ENCODE measurements around the gene MTRF1.

The MTRF1 gene

DNA sequence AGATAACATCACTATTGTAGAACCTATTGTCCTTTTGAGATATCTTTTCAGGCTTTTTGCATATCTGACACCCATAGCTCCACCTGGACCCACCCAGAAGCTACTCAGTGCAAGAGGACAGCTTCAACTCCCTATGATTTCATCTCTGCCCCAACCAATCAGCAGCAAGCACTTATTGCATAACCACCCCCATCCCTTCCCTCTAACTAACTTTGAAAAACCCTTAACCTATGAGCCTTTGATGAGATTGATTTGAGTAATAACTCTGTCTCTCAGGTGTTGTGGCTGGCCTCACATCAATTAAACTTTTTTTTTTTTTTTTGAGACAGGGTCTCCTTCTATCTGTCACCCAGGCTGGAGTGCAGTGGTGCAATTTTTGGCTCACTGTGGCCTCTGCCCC, 13.4 kb upstream of the MTRF1 start:
- DNase-seq = no peak

DNA sequence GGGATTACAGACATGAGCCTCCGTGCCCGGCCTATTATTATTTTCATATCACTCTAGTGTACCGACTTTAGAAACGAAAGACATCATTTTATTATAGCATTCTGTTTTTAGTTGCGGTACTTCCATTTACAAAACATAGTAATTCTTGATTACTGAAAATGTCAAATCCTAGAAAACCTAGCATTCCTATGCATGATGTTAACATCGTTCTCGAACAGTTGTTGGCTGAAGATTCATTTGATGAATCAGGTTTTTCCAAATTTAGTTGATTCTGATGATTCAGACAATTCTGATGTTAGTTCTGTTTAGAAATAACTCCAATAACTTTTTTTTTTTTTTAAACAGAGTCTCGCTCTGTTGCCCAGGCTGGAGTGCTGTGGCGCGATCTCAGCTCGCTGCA, 11.5 kb upstream of the MTRF1 start:
- DNase-seq = no peak

DNA sequence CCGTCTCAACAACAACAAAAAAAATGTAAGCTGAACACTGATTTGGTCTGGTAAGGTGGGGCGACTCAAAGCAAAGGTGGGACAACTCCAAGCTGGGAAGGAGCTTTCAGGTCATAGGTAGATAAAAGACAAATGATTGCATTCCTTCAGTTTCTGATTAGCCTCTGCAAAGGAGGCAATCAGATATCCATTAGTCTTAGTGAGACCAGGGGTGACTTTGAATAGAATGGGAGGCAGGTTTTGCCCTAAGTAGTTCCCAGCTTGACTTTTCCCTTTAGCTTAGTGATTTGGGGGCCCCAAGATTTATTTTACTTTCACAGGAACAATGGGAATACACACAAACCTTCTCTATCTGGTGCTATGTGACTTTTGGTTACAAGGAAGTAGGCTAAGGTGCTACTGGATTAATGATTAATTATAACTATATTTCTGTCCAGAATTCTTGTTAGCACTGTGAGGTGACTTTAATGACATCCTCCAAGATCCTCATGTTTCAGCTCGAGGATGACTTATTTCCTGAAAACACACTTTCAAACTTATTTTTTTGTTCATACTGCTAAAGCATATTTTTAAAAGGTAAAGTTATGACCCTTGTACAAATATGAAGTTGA, 10.6 kb upstream of the MTRF1 start:
- no peak for DNase-seq

DNA sequence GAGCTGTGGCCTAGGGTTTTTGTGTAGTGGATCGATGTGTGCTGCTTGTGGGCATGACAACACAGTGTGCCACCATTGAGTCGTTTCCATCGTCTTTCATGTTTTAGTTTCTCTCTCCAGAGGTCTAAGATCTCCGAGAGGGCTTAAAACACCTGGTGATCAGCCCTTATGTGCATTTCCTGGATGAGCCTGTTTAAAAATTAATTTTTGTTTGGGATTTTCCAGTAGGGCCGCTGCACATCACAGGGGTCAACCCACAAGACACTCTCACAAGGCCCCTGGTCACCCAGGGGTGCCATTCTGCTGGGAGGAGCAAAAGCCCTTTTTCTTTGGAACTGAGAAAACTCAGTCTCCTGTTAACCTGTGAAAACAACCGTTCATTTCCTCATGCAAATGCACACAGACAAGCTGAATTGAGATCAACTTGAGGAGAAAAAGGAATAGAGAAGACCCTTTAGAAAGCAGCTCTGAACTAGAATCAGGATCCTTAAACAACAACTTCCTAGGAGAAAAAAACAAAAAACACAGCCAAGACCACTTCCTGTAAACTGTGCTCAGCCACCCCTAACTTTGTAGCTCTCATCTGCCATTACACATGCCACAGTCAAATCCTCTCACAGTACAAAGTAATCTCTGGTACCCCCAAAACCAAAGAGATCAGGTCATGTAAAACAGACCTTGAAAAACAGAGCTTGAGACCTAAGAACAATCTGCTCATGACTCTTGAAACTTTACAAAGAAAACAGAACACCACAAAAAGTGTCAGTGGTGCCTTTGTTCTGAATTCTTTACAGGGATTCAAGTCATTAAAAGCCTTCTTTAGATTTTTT, 8.3 kb upstream of the MTRF1 start:
- no peak for DNase-seq

DNA sequence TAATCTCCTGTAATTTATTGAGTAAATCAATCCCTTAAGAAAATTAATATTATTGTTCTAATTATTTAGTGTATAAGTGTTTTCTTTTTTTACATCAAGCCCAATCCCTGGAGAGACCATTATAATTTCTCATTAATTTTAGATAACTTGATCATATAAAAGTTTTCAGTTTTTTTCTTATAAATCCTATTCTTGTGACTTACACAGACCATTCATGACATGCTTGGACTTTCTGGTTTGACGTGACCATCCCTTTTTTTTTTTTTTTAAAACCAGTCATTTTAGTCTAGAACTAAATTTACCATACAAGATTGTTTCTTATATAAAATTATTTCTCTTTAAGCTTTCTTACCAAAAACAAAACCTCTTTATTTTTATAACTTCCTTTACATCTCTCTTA, 5.4 kb upstream of the MTRF1 start:
- DNase-seq = no peak

DNA sequence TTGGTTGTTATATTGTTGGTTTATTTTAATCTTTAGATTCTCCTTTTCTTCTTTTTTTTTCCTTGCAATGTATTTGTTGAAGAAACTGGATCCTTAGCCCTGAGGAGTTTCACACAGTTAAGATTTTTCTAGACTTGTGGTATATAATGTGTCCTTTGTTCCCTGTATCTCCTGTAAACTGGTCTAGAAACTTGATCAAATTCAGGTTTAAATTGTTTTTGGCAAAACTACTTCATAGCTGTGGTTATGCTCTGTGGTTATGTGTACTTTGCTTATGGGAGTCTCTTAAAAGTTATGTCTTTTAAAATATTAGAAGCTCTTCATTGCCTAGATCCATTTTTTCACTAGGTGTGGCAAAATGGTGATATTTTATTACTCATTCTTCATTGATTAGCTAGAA, 3.7 kb upstream of the MTRF1 start:
- no peak for DNase-seq

DNA sequence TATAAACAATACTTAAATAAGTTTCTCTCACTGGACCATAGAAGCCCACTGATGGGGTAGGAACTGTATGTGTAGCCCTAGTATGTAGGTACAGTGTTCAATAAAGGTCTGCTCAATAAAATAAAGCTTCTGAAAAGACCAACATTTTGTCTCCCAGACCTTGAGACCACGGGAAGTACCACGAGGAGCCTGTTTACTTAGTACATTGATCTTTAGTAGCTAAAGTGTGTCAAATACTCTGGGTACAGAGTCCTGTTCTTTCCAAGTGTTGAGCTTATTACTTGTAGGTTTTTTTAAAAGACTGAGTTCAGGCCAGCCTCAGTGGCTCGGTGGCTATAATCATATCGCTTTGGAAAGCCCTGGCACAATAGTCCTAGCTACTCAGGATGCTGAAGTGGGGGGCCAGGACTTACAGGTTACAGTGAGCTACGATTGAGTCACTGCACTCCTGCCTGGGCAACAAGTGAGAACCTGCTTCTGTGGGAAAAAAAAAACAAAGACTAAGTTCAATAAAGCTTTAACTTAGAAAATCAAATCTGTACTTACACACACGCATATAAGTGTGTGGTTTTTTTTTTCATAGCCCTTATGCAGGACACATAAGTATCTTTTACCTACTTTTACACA, 3.4 kb downstream of the MTRF1 start:
- DNase-seq = no peak

DNA sequence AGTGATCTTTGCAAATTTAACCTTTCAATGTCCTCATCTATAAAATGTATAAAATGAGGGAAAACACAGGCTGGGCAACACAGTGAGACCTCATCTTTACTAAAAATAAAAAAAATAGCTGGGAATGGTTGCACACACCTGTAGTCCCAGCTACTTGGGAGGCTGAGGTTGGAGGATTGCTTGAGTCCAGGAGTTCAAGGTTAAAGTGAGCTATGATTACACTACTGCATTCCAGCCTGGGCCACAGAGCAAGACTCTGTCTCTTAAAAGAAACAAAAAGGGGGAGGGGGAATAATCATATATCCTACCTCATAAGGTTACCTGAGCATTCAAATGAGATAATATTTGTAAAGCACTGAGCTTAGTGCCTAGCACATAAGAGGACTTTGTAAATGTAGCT, 5.8 kb downstream of the MTRF1 start:
- DNase-seq = no peak

DNA sequence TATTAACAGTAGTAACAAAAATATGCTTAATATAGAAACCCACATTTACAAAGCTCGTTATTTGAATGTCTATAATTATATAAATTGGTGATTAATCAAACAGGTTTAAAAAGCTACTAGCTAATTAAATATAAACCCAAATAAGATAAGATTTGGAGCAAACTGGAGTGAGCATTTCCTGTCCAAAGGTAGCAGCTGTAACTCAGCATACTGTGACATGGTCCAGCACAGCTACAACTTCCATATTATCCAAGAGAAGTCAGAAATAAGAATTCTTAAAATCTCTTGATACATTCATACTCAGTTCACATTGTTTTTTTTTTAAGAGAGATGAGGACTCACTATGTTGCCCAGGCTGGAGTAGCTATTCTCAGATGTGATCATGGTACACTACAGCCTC, 8.5 kb downstream of the MTRF1 start:
- DNase-seq = no peak

DNA sequence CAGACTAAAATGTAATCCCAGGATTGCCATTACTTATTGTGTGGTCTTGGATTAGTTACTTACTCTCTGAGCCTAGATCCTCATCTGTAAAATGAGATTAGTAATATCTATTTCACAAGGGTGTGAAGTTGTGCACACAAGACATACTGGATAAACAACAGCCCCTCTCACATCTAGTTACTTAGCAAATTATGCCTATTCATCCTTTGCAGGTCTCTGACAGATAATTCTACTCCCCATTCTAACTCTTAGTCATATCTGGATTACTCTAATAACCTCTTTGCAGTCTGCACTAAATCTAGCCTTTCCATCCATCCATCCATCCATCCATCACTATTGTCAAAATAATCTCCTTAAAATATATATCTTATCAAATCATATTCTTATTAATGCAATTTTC, 12.4 kb downstream of the MTRF1 start:
- DNase-seq = no peak

DNA sequence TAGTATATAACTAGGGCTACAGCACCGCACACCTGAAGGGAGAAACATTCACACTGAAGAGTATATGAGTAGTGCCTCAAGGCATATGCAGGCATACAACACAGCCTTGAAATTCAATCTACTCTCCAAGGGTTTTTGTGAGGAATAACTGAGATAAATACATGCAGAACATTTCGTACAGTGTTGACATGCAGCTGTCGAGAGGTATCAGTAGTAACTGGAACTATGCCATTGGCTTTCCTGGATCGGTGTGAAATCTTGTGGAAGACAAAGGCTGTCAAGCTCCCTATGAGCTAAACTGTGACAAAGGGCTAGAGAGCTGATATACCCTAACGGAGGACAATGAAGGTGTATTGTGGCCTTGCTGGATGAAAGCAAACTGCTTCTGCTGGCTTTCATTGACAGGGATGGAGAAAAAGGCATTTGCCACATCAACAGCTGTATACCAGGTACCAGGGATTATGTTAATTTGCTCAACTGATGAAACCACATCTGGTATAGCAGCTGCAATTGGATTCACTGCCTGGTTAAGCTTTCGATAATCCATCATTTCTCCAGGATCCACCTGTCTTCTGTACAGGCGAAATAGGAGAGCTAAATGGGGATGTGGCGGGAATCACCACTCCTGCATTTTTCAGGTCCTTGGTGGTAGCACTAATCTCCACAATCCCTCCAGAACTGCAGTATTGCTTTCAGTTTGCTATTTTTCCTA, 16.3 kb downstream of the MTRF1 start:
- DNase-seq = no peak

DNA sequence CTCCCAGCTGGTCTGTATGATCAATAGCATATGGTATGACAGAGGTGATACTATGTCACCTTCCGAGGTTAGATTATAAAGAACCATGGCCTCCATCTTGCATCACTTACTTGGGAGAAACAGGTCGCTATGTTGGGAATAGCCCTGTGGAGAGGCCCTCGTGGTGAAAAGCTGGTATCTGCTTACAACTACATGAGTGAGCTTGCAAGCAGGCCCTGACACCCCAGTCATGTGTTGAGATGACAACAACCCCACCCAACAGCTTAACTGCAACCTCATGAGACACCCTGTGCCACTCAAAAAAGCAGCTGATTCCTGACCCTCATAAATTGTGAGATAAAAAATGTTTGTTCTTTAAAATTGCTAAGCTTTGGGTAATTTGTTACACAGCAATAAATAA, 18.8 kb downstream of the MTRF1 start:
- no peak for DNase-seq

DNA sequence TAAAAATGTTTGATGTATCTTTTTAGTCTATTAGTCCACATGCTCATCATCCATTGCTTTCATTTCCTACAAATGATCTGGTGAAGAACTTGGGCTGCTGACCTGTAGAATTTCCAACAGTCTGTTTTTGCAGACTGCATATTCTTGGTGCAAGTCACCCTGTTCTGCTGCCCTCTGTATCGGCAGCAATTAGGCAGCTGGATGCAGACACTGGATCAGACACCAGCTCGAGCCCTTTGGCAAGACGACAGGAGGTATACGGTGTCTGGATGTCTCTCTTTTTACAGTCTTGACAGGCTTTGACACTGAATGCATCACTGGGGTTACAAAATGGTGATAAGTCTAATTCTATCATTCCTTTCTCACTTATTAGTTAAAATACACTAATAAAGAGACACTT, 21.8 kb downstream of the MTRF1 start:
- DNase-seq = no peak

DNA sequence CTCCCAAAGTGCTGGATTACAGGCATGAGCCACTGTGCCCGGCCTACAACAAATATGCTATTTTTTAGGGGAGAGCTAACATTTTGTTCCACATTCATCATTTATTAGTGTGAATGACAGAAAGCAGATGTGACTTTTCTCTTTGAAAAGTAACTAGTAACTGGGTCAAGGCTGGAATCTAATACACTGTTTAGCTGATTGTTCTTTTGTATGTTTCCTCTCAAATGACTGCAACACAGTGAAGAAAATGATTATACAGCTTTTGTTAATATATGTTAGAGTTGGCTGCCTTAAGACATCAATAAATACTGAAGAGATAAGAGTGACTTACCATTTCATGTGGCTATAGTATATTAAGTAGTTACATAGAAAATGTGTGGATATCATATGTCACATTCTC, 27.0 kb downstream of the MTRF1 start:
- no peak for DNase-seq

DNA sequence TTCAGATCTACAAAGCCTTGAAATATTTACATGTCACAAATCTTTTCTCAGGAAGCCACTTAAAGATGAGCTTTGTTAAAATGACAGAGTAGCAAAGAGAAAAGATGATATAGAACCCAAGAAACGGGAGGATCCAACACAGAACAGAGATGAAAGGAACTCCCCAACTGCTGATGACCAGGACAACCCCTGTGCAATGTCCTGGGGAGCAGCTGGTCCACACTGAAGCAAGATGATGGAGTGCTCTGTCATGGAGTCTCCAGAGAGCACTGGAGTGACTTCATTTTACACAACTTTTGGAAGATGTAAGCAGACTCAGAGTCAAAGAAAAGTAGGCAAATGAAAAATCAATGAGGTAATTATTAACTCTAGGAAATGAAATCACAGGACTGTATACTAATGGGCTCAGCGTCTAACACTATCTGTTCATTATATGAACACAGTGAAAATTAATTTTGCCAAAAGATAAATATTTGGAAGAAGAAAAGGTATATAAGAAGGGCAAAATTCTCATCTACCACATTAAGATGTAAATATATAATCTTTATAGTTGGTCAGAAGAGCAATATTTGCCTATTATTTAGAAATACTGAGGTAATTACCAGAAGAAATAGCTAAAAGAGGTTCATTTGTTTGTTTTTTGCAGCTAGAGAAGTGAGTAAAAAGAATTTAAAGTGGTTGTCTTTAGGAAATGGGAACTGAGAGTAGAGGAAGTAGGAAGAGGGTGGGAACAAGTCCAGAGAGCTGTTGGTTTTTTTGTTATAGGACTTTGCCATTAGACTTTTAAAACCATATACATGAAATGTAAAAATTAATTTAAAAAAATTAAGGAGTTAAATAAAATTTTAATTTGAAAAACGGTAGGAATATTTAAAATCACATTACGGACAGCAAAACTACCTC, 30.5 kb downstream of the MTRF1 start:
- no peak for DNase-seq

DNA sequence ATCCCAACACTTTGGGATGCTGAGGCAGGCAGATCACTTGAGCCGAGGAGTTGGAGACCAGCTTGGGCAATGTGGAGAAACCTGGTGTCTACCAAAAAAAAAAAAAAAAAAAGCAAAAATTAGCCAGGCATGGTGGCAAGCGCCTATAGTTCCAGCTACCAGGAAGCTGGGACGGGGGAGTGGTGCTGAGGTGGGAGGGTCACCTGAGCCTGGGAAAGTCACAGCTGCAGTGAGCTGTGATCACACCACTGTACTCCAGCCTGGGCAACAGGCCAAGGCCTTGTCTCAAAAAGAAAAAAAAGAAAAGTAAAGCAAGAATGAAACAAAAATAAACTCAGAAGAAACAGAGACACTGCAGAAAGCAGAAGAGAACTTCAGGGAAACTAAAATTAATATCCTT, 31.6 kb downstream of the MTRF1 start:
- DNase-seq = no peak

DNA sequence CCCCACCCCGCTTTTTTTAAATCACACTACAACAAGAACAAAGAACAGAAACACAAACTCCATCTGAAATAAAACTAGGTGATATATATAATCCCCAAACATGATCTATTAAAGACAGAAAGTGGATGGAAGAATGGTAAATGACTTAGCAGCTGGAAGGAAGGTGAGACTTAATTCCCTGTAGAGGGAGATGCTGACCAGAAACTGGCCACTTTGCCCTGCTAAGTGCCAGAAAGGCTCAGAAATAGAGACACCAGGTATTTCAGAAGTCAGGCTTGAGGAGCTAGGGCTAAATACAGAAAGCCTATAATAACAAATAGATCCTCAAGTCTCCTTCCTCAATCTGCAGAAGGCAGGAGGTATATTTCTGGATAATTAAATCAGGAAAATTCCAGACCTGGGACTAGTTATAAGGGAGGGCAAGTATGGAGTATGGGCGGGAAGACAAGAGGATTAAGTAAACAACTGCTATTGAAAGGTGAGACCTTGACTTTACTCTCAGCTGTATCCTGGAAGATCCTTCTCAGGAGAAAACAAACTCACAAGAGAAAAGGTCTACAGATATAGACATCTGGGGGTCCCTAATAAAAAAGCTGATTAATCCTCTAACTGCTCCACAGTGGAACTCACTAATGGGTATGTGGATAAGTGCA, 32.2 kb downstream of the MTRF1 start:
- no peak for DNase-seq

DNA sequence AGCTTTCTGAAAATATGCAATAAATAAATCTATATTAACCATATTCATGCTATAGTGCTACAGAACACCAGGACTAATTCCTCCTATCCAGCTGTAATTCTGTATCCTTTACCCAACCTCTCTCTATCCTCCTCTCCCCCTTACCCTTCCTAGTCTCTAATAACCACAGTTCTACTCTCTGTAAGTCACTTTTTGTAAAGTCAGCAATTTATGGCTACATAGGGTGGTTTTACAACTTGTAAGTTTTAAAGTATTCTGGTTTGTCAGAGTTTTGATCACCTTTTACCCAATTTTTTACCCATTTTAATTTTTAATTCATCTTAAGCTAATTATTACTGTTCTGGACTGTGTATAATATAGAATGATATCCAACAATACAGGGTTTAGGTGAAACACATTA, 34.0 kb downstream of the MTRF1 start:
- no peak for DNase-seq

DNA sequence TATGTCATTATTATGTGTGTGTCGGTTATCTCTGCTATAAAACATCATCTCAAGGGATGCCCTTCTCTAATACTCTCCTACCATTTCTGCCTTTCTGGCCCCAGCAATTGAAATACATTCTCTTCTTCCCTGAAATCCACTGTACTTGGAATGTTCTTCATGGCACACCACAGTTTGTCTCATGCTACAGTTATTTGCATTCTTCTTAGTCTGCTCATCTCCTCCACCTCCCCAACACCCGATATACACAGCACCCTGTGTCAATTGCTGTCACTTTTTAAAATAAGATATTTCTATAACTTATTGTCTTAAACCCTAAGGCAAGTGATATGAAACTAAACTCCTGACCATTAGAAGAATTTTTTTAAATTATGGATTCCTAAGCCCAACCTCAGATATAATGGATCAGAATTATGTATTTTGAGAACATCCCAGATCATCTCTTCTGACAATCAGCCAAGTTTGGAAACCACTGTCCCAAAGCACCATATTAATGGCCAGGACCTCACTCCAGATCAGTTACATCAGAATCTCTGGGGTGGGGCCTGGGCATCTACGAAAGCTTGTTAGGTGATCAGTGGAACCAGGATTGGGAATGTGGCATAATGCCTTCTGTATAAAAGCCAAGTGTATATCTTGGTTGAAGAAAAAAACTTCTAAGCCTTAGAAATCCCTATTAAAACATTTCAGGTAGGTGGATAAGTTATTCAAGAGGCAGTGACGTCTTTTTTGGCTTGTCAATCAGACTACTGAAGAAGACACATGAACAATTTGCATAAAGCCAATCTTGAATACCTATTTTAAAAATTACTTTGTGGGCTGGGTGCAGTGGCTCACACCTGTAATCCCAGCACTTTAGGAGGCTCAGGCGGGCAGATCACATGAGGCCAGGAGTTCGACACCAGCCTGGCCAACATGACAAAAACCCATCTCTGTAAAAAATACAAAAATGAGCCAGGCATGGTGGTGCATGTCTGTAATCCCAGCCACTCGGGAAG, 39.0 kb downstream of the MTRF1 start:
- no peak for DNase-seq

DNA sequence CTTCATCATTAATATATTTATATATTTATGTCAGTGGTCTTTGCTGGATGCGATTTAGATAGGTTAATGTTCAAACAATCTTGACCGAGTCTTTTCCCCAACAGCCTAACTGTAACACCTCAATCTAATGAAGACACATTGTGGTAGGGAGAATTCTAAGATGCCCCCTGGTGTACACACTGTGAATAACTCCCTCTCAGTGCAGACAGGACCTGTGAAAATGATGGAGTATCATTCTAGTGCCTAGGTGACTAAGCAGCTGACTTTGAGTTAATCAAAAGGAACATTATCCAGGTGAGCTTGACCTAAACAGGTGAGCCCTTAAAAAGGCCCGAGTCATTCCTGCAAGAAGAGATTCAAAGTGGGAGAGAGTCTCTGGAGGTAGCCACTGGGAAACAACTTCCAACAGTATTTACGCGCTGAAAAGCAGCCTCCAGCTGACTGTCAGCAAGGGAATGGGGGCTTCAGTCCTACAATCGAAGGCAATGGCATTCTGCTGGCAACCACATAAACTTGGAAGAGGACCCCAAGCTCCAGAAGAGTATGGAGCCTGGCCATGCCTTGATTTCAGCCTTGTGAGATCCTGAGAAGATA, 41.0 kb downstream of the MTRF1 start:
- DNase-seq = peak; percentile 58
